HG03066 (cell line): ENCODE data around the gene PPWD1.
A peak's percentile ranks its signal among the peaks of the same experiment; 100 is the strongest.
"Not testable (repeated sequence)": the region's sequence is repeated elsewhere in the genome, so short reads cannot be mapped to it uniquely, and the experiment has no call there.

ENCODE experiments used
- ATAC-seq: cut with Tn5 transposase; IDR thresholded peaks from one replicate; pipeline ENCODE4 v1.9.1; 2021; ENCODE audit warnings: low read depth; ENCODE audit not compliant: unreplicated experiment

PPWD1 gene

DNA sequence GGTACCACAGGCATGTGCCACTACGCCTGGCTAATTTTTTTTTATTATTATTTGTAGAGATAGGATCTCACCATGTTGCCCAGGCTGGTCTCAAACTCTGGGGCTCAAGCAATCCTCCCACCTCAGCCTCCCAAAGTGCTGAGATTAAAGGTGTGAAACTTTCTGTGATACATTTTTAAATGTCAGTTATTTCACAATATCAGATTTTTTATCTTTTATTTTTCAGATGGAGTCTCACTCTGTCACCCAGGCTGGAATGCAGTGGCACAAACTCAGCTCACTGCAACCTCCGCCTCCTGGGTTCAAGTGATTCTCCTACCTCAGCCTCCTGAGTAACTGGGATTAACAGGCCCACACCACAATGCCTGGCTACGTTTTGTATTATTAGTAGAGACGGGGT lies 58.9 kb downstream of the PPWD1 start:
- not testable (repeated sequence) for ATAC-seq

GRCh38 chr5:65623482-65623881 lies 60.4 kb downstream of the PPWD1 start:
- ATAC-seq, result no peak

GRCh38 chr5:65624025-65624570 lies 61.0 kb downstream of the PPWD1 start, which contains the start of gene TRIM23:
Gene TRIM23 (minus strand): TSS chr5:65624333. CDS start chr5:65624274, 59 bp downstream.
- ATAC-seq, result peak; percentile 95

DNA sequence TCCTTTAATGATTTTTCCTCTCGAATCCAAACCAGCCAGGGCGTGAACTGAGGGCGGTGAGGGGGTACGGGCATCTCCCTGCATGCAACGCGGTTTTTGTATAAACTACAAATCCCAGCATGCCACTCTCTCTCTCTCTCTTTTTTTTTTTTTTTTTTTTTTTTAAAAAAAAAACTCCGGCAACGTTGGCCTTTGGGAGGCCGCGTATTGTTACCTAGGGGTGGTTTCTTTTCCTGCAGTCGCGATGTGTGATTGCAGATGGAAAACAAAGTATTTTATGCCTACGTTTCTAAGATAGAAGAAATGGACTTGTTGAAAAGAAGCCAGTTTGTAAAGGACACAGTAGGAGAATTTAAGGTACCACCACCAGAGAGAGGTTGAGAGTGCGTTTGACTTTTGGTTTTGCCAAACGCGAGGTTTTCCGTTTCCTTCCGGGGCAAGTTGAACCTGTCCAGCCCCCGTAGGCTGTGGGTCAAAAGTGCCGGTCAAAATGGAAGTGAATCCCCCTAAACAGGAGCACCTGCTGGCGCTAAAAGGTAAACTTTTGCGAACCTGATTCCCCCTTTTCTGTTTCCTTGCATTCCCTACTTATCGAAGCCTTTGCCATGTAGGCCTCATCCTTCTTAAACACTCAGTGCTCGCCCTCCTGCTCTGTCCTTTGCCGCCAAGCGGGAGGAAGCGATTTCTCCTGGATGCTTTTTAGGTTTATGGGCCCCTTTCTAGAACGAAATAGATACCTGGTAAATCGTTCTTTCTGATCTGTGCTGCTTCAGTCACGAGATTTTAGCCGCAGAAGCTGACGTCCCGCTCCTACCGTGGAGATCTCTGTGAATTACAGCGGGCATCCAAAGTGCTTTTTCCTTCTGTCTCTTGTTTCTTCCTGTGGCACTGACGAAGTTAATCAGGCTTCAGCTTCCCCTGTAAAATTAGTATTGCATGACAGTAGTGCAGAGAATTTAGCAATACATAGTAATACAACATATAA lies 61.8 kb downstream of the PPWD1 start, which contains the start of the genes SHLD3 and TRAPPC13:
Gene SHLD3 (plus strand): TSS at position 457 of the 985 bp plus-strand sequence. CDS start 4,561 bp downstream, outside the sequence.
Gene TRAPPC13 (plus strand): TSS at position 457 of the 985 bp plus-strand sequence. CDS start 34 bp downstream, at position 491.
- peak; percentile 74 for ATAC-seq

DNA sequence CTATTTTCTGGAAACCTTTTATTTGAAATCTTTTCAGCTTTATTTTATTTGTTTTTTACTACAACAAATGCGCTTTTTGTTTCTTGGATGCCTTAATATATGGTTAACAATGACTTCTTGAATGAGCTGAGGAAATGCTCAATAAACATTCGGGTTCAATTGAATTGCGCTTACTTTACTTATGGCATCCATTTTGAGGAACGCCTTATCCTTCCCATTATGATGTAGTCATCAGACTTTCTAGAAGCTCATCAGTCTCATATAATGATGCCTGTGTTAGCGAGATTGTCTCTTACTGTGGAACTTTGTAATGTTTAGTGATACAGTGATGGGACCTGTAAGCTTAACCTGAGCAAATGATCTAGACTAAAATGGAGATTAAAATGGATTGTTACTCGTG lies 62.6 kb downstream of the PPWD1 start:
- no peak for ATAC-seq

GRCh38 chr5:65630981-65631380 lies 67.9 kb downstream of the PPWD1 start:
- no peak for ATAC-seq
